GM23338 (cell line): ENCODE data around the gene IL21R. TPM values are rescaled to one million over a fixed set of nuclear protein-coding genes. Genes with fewer than 3 reads are reported as not detected.

Experiments used
- ATAC-seq: fragments of 200-7000 bp; cut with Tn5 transposase; 3 replicates; pipeline ENCODE4 v1.9.1; 2020
- DNase-seq: peaks from one replicate; pipeline ENCODE4 v3.0.0-alpha.2; 2015; ENCODE audit warnings: low spot score
- H2AFZ ChIP-seq: fragments of 200-600 bp; sonication (generic); 2 replicates; pipeline ENCODE4 v1.8.0; 2016; ENCODE audit warnings: antibody characterized with exemption, mild to moderate bottlenecking, moderate library complexity
- H3F3A ChIP-seq: fragments of 200-600 bp; sonication (generic); replicated peaks from 2 replicates; pipeline ENCODE4 v1.8.0; 2017; ENCODE audit warnings: antibody characterized with exemption, mixed run types, low read depth
- H3K27ac ChIP-seq: fragments of 200-600 bp; sonication (generic); 2 replicates; pipeline ENCODE4 v1.6.1; 2016; ENCODE audit warnings: low read depth
- H3K27me3 ChIP-seq: fragments of 200-600 bp; sonication (generic); 2 replicates; pipeline ENCODE4 v1.8.0; 2016; ENCODE audit warnings: mild to moderate bottlenecking, mixed run types, moderate library complexity; ENCODE audit not compliant: insufficient read depth
- H3K36me3 ChIP-seq: fragments of 200-600 bp; sonication (generic); 2 replicates; pipeline ENCODE4 v1.8.0; 2016; ENCODE audit warnings: mild to moderate bottlenecking; ENCODE audit not compliant: insufficient read depth
- H3K4me1 ChIP-seq: fragments of 200-600 bp; sonication (generic); 2 replicates; pipeline ENCODE4 v1.8.0; 2016; ENCODE audit warnings: mild to moderate bottlenecking, moderate library complexity; ENCODE audit not compliant: insufficient read depth
- H3K4me2 ChIP-seq: fragments of 200-600 bp; sonication (generic); 2 replicates; pipeline ENCODE4 v1.7.1; 2017; ENCODE audit warnings: mixed run types
- H3K4me3 ChIP-seq: fragments of 200-600 bp; sonication (generic); 2 replicates; pipeline ENCODE4 v1.6.1; 2016; ENCODE audit warnings: mixed run types
- H3K79me2 ChIP-seq: fragments of 200-600 bp; sonication (generic); replicated peaks from 2 replicates; pipeline ENCODE4 v1.8.0; 2017; ENCODE audit warnings: mild to moderate bottlenecking; ENCODE audit not compliant: insufficient read depth
- H3K9me2 ChIP-seq: fragments of 200-600 bp; sonication (generic); 2 replicates; pipeline ENCODE4 v1.8.0; 2017; ENCODE audit not compliant: insufficient read depth
- H4K20me1 ChIP-seq: fragments of 200-600 bp; sonication (generic); replicated peaks from 2 replicates; pipeline ENCODE4 v1.8.0; 2017; ENCODE audit warnings: mild to moderate bottlenecking; ENCODE audit not compliant: insufficient read depth
- H3K27ac Mint-ChIP-seq: 2 replicates; pipeline ENCODE4 v1.8.0; 2020; ENCODE audit warnings: inconsistent platforms, mild to moderate bottlenecking, moderate library complexity, mixed read lengths
- H3K27me3 Mint-ChIP-seq: 3 replicates; pipeline ENCODE4 v1.8.0; 2022; ENCODE audit warnings: low read depth, mild to moderate bottlenecking, moderate library complexity, mixed read lengths, inconsistent platforms; ENCODE audit not compliant: insufficient read depth, poor library complexity
- H3K36me3 Mint-ChIP-seq: 3 replicates; pipeline ENCODE4 v1.8.0; 2021; ENCODE audit warnings: low read depth, mild to moderate bottlenecking, inconsistent platforms, moderate library complexity, mixed read lengths
- H3K4me1 Mint-ChIP-seq: 3 replicates; pipeline ENCODE4 v1.8.0; 2020; ENCODE audit warnings: mild to moderate bottlenecking, inconsistent platforms, mixed read lengths
- H3K4me3 Mint-ChIP-seq: 3 replicates; pipeline ENCODE4 v1.8.0; 2021; ENCODE audit warnings: moderate library complexity, mild to moderate bottlenecking, inconsistent platforms, mixed read lengths
- H3K9me3 Mint-ChIP-seq: 3 replicates; pipeline ENCODE4 v1.8.0; 2020; ENCODE audit warnings: moderate library complexity, mild to moderate bottlenecking, inconsistent platforms, mixed read lengths
- CTCF ChIP-seq, 2 experiments: fragments of 200-600 bp in 1 of 2; sonication (generic) in 1 of 2; conservative IDR thresholded peaks; 2 replicates each; pipeline versions ENCODE4 v1.5.1 to v1.6.1; 2016 to 2017; ENCODE audit warnings: antibody characterized with exemption in 2 of 2, low read depth in 2 of 2, mild to moderate bottlenecking in 2 of 2, moderate library complexity in 1 of 2
- EZH2phosphoT487 ChIP-seq: fragments of 200-600 bp; sonication (generic); IDR thresholded peaks from one replicate; pipeline ENCODE4 v1.8.1; 2018; ENCODE audit warnings: antibody characterized with exemption; ENCODE audit not compliant: unreplicated experiment
- JUNB ChIP-seq: IDR thresholded peaks from one replicate; pipeline ENCODE4 v1.6.1; 2016; ENCODE audit warnings: antibody characterized with exemption; ENCODE audit not compliant: unreplicated experiment
- NANOG ChIP-seq: IDR thresholded peaks from 2 replicates; pipeline ENCODE4 v1.6.1; 2016; ENCODE audit warnings: antibody characterized with exemption, borderline replicate concordance
- POLR2AphosphoS5 ChIP-seq: IDR thresholded peaks from 2 replicates; pipeline ENCODE4 v1.6.1; 2016; ENCODE audit warnings: antibody characterized with exemption, low read depth
- STAT1 ChIP-seq: IDR thresholded peaks from one replicate; pipeline ENCODE4 v1.6.1; 2016; ENCODE audit warnings: antibody characterized with exemption; ENCODE audit not compliant: unreplicated experiment
- ZNF114 ChIP-seq: fragments of 250-450 bp; sonication (Bioruptor Pico); IDR thresholded peaks from 2 replicates; pipeline ENCODE4 v1.5.0; 2020; ENCODE audit warnings: mild to moderate bottlenecking, moderate library complexity
- ZNF331 ChIP-seq: fragments of 250-450 bp; sonication (Bioruptor Pico); IDR thresholded peaks from 2 replicates; pipeline ENCODE4 v1.5.0; 2020; ENCODE audit warnings: low read depth, mild to moderate bottlenecking, moderate library complexity
- polyA plus RNA-seq: library from polyadenylated mRNA; unstranded; fragments of >200 nt; fragmentation: Nextera tagmentation; extraction: Ambion mirVana; gene quantifications from 2 replicates; pipeline ENCODE4 v1.2.1, GENCODE V29; 2016
- total RNA-seq: library from RNA; depleted of rRNA; stranded (reverse); fragments of >200 nt; shearing (Covaris generic); gene quantifications from 2 replicates; pipeline ENCODE4 v1.2.3, GENCODE V29; 2014
- TF ChIP-seq, protein P1 (sequence below): fragments of 250-450 bp; sonication (Bioruptor Pico); IDR thresholded peaks from 2 replicates; pipeline ENCODE4 v1.5.0; 2020; ENCODE audit warnings: mild to moderate bottlenecking, moderate library complexity
- TF ChIP-seq, protein P2 (sequence below): IDR thresholded peaks from 2 replicates; pipeline ENCODE4 v1.6.1; 2016; ENCODE audit warnings: antibody characterized with exemption
- TF ChIP-seq, protein P3 (sequence below): IDR thresholded peaks from one replicate; pipeline ENCODE4 v1.6.1; 2018; ENCODE audit warnings: antibody characterized with exemption; ENCODE audit not compliant: unreplicated experiment

The IL21R gene
- total and polyA plus RNA-seq, 2 experiments from 2014 or later: 0.42 to 2.6 TPM

DNA sequence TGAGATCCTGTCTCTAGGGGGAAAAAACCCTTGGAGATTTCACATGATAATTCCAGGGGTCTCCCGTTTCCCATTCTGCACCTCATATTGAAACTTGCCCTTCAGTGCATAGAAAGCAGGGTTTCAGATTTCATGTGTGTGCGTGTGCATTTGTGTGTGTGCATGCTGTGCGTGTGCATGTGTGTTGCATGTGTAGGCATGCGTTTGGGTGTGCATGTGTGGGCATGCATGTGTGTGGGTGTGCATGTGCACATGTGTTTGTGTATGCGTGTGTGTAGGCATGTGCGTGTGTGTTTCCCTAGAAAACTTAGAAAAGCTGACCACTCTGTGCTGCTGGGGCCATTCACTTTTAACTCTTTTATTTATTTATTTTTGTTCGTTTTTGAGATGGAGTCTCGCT is 40.0 kb downstream of the IL21R start (continued):
- TF ChIP-seq, protein P1, sequence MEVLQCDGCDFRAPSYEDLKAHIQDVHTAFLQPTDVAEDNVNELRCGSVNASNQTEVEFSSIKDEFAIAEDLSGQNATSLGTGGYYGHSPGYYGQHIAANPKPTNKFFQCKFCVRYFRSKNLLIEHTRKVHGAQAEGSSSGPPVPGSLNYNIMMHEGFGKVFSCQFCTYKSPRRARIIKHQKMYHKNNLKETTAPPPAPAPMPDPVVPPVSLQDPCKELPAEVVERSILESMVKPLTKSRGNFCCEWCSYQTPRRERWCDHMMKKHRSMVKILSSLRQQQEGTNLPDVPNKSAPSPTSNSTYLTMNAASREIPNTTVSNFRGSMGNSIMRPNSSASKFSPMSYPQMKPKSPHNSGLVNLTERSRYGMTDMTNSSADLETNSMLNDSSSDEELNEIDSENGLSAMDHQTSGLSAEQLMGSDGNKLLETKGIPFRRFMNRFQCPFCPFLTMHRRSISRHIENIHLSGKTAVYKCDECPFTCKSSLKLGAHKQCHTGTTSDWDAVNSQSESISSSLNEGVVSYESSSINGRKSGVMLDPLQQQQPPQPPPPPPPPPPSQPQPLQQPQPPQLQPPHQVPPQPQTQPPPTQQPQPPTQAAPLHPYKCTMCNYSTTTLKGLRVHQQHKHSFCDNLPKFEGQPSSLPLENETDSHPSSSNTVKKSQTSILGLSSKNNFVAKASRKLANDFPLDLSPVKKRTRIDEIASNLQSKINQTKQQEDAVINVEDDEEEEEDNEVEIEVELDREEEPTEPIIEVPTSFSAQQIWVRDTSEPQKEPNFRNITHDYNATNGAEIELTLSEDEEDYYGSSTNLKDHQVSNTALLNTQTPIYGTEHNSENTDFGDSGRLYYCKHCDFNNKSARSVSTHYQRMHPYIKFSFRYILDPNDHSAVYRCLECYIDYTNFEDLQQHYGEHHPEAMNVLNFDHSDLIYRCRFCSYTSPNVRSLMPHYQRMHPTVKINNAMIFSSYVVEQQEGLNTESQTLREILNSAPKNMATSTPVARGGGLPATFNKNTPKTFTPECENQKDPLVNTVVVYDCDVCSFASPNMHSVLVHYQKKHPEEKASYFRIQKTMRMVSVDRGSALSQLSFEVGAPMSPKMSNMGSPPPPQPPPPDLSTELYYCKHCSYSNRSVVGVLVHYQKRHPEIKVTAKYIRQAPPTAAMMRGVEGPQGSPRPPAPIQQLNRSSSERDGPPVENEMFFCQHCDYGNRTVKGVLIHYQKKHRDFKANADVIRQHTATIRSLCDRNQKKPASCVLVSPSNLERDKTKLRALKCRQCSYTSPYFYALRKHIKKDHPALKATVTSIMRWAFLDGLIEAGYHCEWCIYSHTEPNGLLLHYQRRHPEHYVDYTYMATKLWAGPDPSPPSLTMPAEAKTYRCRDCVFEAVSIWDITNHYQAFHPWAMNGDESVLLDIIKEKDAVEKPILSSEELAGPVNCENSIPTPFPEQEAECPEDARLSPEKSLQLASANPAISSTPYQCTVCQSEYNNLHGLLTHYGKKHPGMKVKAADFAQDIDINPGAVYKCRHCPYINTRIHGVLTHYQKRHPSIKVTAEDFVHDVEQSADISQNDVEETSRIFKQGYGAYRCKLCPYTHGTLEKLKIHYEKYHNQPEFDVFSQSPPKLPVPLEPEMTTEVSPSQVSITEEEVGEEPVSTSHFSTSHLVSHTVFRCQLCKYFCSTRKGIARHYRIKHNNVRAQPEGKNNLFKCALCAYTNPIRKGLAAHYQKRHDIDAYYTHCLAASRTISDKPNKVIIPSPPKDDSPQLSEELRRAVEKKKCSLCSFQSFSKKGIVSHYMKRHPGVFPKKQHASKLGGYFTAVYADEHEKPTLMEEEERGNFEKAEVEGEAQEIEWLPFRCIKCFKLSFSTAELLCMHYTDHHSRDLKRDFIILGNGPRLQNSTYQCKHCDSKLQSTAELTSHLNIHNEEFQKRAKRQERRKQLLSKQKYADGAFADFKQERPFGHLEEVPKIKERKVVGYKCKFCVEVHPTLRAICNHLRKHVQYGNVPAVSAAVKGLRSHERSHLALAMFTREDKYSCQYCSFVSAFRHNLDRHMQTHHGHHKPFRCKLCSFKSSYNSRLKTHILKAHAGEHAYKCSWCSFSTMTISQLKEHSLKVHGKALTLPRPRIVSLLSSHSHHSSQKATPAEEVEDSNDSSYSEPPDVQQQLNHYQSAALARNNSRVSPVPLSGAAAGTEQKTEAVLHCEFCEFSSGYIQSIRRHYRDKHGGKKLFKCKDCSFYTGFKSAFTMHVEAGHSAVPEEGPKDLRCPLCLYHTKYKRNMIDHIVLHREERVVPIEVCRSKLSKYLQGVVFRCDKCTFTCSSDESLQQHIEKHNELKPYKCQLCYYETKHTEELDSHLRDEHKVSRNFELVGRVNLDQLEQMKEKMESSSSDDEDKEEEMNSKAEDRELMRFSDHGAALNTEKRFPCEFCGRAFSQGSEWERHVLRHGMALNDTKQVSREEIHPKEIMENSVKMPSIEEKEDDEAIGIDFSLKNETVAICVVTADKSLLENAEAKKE: no peak
- TF ChIP-seq STAT1 (no peak), CTCF (conservative IDR thresholded peaks at IDR 0.05; ENCODE audit: low read depth in 2 of 2) (no peak)

GRCh38 chr16:27444015-27444414 is 42.0 kb downstream of the IL21R start:
- no peak for ATAC-seq
- H3K9me2 ChIP-seq: no peaks in the 10 kb centered on the region
- H3K27ac ChIP-seq: no peak overlapping the region
- no peaks in the 10 kb centered on the region for H3K4me1 ChIP-seq
- Mint-ChIP-seq H3K27ac (no peak overlapping the region), H3K4me1 (peaks cover 4% of the 10 kb centered on the region), H3K9me3 (peaks cover 42% of the 10 kb centered on the region), H3K27me3 (peaks cover 6% of the 10 kb centered on the region), H3K36me3 (peaks cover 14% of the 10 kb centered on the region), H3K4me3 (no peak overlapping the region)
- H3F3A ChIP-seq: no peaks in the 10 kb centered on the region
- H3K27me3 ChIP-seq: no peaks in the 10 kb centered on the region
- no peak overlapping the region for H2AFZ ChIP-seq
- no peaks in the 10 kb centered on the region for H4K20me1 ChIP-seq
- no peaks in the 10 kb centered on the region for H3K79me2 ChIP-seq
- no peak overlapping the region for H3K4me2 ChIP-seq
- no peak overlapping the region for H3K4me3 ChIP-seq
- no peaks in the 10 kb centered on the region for H3K36me3 ChIP-seq
- no peak for DNase-seq
- TF ChIP-seq POLR2AphosphoS5 (no peak), CTCF (conservative IDR thresholded peaks at IDR 0.05; ENCODE audit: low read depth in 2 of 2) (no peak), ZNF331 (CRISPR knock-in tag) (no peak), STAT1 (no peak), EZH2phosphoT487 (no peak), ZNF114 (no peak), NANOG (no peak), JUNB (no peak)
- TF ChIP-seq, protein P2, sequence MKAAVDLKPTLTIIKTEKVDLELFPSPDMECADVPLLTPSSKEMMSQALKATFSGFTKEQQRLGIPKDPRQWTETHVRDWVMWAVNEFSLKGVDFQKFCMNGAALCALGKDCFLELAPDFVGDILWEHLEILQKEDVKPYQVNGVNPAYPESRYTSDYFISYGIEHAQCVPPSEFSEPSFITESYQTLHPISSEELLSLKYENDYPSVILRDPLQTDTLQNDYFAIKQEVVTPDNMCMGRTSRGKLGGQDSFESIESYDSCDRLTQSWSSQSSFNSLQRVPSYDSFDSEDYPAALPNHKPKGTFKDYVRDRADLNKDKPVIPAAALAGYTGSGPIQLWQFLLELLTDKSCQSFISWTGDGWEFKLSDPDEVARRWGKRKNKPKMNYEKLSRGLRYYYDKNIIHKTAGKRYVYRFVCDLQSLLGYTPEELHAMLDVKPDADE: no peak
- TF ChIP-seq, protein P3, sequence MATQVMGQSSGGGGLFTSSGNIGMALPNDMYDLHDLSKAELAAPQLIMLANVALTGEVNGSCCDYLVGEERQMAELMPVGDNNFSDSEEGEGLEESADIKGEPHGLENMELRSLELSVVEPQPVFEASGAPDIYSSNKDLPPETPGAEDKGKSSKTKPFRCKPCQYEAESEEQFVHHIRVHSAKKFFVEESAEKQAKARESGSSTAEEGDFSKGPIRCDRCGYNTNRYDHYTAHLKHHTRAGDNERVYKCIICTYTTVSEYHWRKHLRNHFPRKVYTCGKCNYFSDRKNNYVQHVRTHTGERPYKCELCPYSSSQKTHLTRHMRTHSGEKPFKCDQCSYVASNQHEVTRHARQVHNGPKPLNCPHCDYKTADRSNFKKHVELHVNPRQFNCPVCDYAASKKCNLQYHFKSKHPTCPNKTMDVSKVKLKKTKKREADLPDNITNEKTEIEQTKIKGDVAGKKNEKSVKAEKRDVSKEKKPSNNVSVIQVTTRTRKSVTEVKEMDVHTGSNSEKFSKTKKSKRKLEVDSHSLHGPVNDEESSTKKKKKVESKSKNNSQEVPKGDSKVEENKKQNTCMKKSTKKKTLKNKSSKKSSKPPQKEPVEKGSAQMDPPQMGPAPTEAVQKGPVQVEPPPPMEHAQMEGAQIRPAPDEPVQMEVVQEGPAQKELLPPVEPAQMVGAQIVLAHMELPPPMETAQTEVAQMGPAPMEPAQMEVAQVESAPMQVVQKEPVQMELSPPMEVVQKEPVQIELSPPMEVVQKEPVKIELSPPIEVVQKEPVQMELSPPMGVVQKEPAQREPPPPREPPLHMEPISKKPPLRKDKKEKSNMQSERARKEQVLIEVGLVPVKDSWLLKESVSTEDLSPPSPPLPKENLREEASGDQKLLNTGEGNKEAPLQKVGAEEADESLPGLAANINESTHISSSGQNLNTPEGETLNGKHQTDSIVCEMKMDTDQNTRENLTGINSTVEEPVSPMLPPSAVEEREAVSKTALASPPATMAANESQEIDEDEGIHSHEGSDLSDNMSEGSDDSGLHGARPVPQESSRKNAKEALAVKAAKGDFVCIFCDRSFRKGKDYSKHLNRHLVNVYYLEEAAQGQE: no peak
